CD4-positive, CD25-positive, alpha-beta regulatory T cell (primary cell): Measurements from ENCODE around the gene ASB18. TPM values are rescaled to one million over a fixed set of nuclear protein-coding genes. Genes with fewer than 3 reads are reported as not detected.

ENCODE experiments used
- ATAC-seq, 2 donors: fragments of 150-1000 bp; cut with Tn5 transposase; one replicate each; pipeline ENCODE4 v1.10.0; 2021; ENCODE audit warnings: low read depth in 2 of 2, moderate number of reproducible peaks in 2 of 2, moderate library complexity in 1 of 2
- DNase-seq, 3 donors: peaks; one replicate each; pipeline versions ENCODE4 v3.0.0 to v3.0.0-alpha.2; 2012 to 2022; ENCODE audit warnings: mixed read lengths in 1 of 3
- H3K27ac ChIP-seq: one replicate; pipeline ENCODE4 v1.7.0; 2013; ENCODE audit warnings: mild to moderate bottlenecking, low read length; ENCODE audit not compliant: insufficient read depth, poor library complexity, severe bottlenecking
- H3K27me3 ChIP-seq: one replicate; pipeline ENCODE4 v1.7.0; 2013; ENCODE audit warnings: low read length; ENCODE audit not compliant: control insufficient read depth, insufficient read depth
- H3K36me3 ChIP-seq: one replicate; pipeline ENCODE4 v1.7.0; 2013; ENCODE audit warnings: mild to moderate bottlenecking, low read length, moderate library complexity; ENCODE audit not compliant: control insufficient read depth, insufficient read depth
- H3K4me1 ChIP-seq: 2 replicates; pipeline ENCODE4 v1.7.0; 2013; ENCODE audit warnings: mild to moderate bottlenecking, low read length; ENCODE audit not compliant: insufficient read depth, control insufficient read depth, poor library complexity, severe bottlenecking
- H3K4me3 ChIP-seq: one replicate; pipeline ENCODE4 v1.7.0; 2013; ENCODE audit warnings: low read depth, mild to moderate bottlenecking, low read length, moderate library complexity
- H3K9me3 ChIP-seq, 2 experiments: 1 replicate in 1 of 2; 2 replicates in 1 of 2; pipeline ENCODE4 v1.7.0; 2013; ENCODE audit warnings: low read length in 2 of 2, mild to moderate bottlenecking in 1 of 2, moderate library complexity in 1 of 2; ENCODE audit not compliant: control insufficient read depth in 2 of 2
- H3K27ac Mint-ChIP-seq, 3 donors: one replicate each; pipeline ENCODE4 v1.8.0; 2020 to 2022; ENCODE audit warnings: mild to moderate bottlenecking in 3 of 3, mixed read lengths in 3 of 3, moderate library complexity in 2 of 3
- H3K27me3 Mint-ChIP-seq: one replicate; pipeline ENCODE4 v1.8.0; 2022; ENCODE audit warnings: mild to moderate bottlenecking, mixed read lengths
- H3K36me3 Mint-ChIP-seq: one replicate; pipeline ENCODE4 v1.8.0; 2020; ENCODE audit warnings: mixed read lengths
- H3K4me1 Mint-ChIP-seq, 4 donors: one replicate each; pipeline ENCODE4 v1.8.0; 2020 to 2022; ENCODE audit warnings: mixed read lengths in 4 of 4, mild to moderate bottlenecking in 1 of 4
- H3K4me3 Mint-ChIP-seq, 4 donors: one replicate each; pipeline ENCODE4 v1.8.0; 2020 to 2022; ENCODE audit warnings: mild to moderate bottlenecking in 4 of 4, mixed read lengths in 4 of 4, moderate library complexity in 3 of 4
- H3K9me3 Mint-ChIP-seq, 7 donors: one replicate each; pipeline ENCODE4 v1.8.0; 2020 to 2022; ENCODE audit warnings: mixed read lengths in 7 of 7, mild to moderate bottlenecking in 3 of 7, moderate library complexity in 2 of 7
- polyA plus RNA-seq, 4 donors: library from polyadenylated mRNA; unstranded; fragments of 300-500 nt; fragmentation: Illumina TruSeq; gene quantifications; one replicate each; pipeline ENCODE4 v1.2.3, GENCODE V29; 2021
- total RNA-seq: library from RNA; stranded (reverse); gene quantifications from one replicate; pipeline ENCODE4 v1.2.3, GENCODE V29; 2022

The ASB18 gene
- total and polyA plus RNA-seq, 5 donors from 2014 or later, result not detected

GRCh38 chr2:236156095-236156859, 107.9 kb downstream of the ASB18 start:
- H3K9me3 ChIP-seq, result peaks cover 0 to 4% of the 10 kb centered on the region in 2 experiments
- peaks cover 24% of the 10 kb centered on the region for H3K27me3 Mint-ChIP-seq

GRCh38 chr2:236155406-236155805, 108.8 kb downstream of the ASB18 start:
- Histone ChIP-seq H3K27me3 (no peaks in the 10 kb centered on the region), H3K4me3 (no peak overlapping the region), H3K9me3 (peaks cover 0 to 4% of the 10 kb centered on the region in 2 experiments), H3K36me3 (no peaks in the 10 kb centered on the region), H3K27ac (no peak overlapping the region), H3K4me1 (no peaks in the 10 kb centered on the region)
- Mint-ChIP-seq H3K4me1 (peaks cover 0 to 2% (median under 1%) of the 10 kb centered on the region in 4 donors), H3K27me3 (peaks cover 20% of the 10 kb centered on the region), H3K27ac (no peak overlapping the region), H3K4me3 (no peak overlapping the region), H3K9me3 (peaks cover 0 to 14% (median 8%) of the 10 kb centered on the region in 7 donors), H3K36me3 (no peaks in the 10 kb centered on the region)
- ATAC-seq (no peak), DNase-seq (no peak)

More at GRCh38 chr2:236156095-236156859, 107.9 kb downstream of the ASB18 start:
- no peaks in the 10 kb centered on the region for H3K4me1 ChIP-seq
- no peak for DNase-seq
- no peaks in the 10 kb centered on the region for H3K36me3 ChIP-seq
- H3K27me3 ChIP-seq, result no peaks in the 10 kb centered on the region
- Mint-ChIP-seq H3K4me3 (no peak overlapping the region), H3K27ac (no peak overlapping the region), H3K4me1 (peaks cover 0 to 2% (median under 1%) of the 10 kb centered on the region in 4 donors), H3K36me3 (no peaks in the 10 kb centered on the region), H3K9me3 (peaks cover 0 to 14% (median 6%) of the 10 kb centered on the region in 7 donors)
- no peak overlapping the region for H3K27ac ChIP-seq
- H3K4me3 ChIP-seq, result no peak overlapping the region
- ATAC-seq, result no peak

GRCh38 chr2:236146436-236146835, 117.8 kb downstream of the ASB18 start:
- Mint-ChIP-seq H3K9me3 (peaks cover 0 to 4% (median 0%) of the 10 kb centered on the region in 7 donors), H3K4me3 (no peak overlapping the region), H3K4me1 (no peaks in the 10 kb centered on the region), H3K27ac (no peak overlapping the region), H3K36me3 (no peaks in the 10 kb centered on the region), H3K27me3 (peaks cover 4% of the 10 kb centered on the region)
- Histone ChIP-seq H3K27me3 (peaks cover 3% of the 10 kb centered on the region), H3K36me3 (no peaks in the 10 kb centered on the region), H3K4me1 (no peaks in the 10 kb centered on the region), H3K27ac (no peak overlapping the region), H3K9me3 (no peaks in the 10 kb centered on the region), H3K4me3 (no peak overlapping the region)
- no peak for DNase-seq
- ATAC-seq, result no peak

- H3K27me3 Mint-ChIP-seq, result peaks cover 12% of the 10 kb centered on the region
- DNase-seq (no peak), ATAC-seq (no peak)
- no peak overlapping the region for H3K27ac Mint-ChIP-seq
- no peaks in the 10 kb centered on the region for H3K36me3 Mint-ChIP-seq
- Histone ChIP-seq H3K9me3 (no peaks in the 10 kb centered on the region), H3K27ac (no peak overlapping the region), H3K4me1 (no peaks in the 10 kb centered on the region), H3K36me3 (no peaks in the 10 kb centered on the region), H3K27me3 (peaks cover 3% of the 10 kb centered on the region), H3K4me3 (no peak overlapping the region)
- H3K4me1 Mint-ChIP-seq, result no peaks in the 10 kb centered on the region
- no peaks in the 10 kb centered on the region for H3K9me3 Mint-ChIP-seq
- no peak overlapping the region for H3K4me3 Mint-ChIP-seq
Measured at GRCh38 chr2:236143811-236144210, 120.4 kb downstream of the ASB18 start.

Other genes starting within 250 kb of the ASB18 start
- not detected for gene GBX2, start 96.0 kb downstream of the ASB18 start, total RNA-seq
- not detected for gene GBX2, start 96.0 kb downstream of the ASB18 start, polyA plus RNA-seq